WI38 (cell line): ENCODE data around the gene RRP12.
A peak's percentile ranks its signal among the peaks of the same experiment; 100 is the strongest.

Experiments
- H3K4me3 ChIP-seq: 2 replicates; pipeline ENCODE4 v1.5.1; 2011; ENCODE audit warnings: low read depth, mild to moderate bottlenecking, control low read depth, low read length
- TF ChIP-seq, protein P1 (sequence below): IDR thresholded peaks from 2 replicates; pipeline ENCODE4 v1.5.1; 2012; ENCODE audit warnings: low read depth, mild to moderate bottlenecking, control low read depth, low read length

The RRP12 gene

DNA sequence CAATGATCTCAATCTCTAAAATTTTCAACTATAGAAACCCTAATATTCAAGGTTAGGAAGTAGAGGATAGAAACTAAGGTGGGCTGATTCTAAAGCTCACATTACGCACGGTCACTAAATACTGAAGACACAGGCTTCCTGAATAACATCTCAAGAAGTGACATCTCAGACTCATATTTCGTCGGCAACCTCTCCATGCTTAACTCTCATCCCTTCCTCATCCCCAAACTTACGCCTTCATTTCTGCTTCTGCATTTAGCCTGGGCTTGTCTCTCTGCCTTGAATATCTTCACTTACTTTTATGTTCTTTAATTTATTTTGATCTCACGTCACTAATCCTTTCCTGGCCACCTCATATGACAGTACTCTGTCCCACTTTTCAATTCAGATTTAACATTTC lies 34.1 kb upstream of the RRP12 start:
- no peak overlapping the region for H3K4me3 ChIP-seq
- TF ChIP-seq, protein P1, sequence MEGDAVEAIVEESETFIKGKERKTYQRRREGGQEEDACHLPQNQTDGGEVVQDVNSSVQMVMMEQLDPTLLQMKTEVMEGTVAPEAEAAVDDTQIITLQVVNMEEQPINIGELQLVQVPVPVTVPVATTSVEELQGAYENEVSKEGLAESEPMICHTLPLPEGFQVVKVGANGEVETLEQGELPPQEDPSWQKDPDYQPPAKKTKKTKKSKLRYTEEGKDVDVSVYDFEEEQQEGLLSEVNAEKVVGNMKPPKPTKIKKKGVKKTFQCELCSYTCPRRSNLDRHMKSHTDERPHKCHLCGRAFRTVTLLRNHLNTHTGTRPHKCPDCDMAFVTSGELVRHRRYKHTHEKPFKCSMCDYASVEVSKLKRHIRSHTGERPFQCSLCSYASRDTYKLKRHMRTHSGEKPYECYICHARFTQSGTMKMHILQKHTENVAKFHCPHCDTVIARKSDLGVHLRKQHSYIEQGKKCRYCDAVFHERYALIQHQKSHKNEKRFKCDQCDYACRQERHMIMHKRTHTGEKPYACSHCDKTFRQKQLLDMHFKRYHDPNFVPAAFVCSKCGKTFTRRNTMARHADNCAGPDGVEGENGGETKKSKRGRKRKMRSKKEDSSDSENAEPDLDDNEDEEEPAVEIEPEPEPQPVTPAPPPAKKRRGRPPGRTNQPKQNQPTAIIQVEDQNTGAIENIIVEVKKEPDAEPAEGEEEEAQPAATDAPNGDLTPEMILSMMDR: no peak

DNA sequence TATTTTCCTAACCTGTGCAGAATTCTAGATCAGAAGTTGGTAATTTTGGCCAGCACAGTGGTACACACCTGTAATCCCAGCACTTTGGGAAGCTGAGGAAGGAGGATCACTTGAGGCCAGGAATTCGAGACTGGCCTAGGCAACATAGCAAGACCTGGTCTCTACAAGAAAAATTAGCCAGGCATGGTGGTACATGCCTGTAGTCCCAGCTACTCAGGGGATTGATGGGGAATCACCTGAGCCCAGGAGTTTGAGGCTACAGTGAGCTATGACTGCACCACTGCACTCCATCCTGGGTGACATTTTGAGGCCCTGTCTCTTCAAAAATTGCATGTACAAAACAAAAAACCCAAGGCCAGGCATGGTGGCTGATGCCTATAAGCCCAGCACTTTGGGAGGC lies 33.4 kb upstream of the RRP12 start:
- TF ChIP-seq, protein P1: no peak

DNA sequence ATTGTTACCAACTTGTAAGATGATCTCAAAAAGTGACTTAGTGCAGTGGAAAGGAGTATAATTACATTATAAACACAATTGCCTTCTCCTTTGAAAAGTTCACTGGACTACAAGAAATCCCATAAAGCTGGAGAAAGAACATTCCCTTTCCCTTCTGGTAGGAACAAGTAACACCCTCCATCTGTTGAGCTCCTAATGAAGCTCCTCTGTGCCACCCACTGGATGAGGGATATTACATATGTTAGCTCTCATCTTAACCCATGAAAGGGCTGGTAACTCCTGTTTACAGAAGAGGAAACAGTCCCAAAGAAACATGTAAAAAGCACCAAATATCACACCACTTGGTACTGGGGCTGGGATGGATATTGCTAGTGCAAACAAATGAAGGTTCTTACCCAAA lies 32.9 kb upstream of the RRP12 start:
- TF ChIP-seq, protein P1: no peak
- H3K4me3 ChIP-seq: no peak overlapping the region

More for the DNA sequence above, 33.4 kb upstream of the RRP12 start:
- no peak overlapping the region for H3K4me3 ChIP-seq

DNA sequence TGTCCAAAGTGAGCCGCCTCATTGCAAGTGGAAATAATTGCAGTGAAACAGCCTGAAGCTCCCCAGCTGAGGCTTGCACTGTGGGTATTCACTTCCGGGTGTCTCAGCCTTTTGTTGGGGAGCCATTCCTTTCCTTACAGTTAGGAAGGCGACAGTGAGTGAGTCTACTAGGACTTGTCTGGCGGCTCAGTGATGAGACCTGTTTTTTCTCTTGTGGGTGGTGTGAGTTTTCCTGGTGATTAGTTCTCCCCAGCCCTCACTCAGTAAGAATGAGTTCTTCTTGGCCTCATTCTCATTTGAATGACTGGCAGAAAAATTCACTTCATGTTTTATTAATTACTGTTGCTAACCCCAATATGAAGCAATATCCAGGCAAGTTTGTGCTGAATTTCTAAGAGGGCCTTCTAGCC lies 27.4 kb upstream of the RRP12 start:
- peak overlapping the region; percentile 91 for H3K4me3 ChIP-seq
- TF ChIP-seq, protein P1: no peak

DNA sequence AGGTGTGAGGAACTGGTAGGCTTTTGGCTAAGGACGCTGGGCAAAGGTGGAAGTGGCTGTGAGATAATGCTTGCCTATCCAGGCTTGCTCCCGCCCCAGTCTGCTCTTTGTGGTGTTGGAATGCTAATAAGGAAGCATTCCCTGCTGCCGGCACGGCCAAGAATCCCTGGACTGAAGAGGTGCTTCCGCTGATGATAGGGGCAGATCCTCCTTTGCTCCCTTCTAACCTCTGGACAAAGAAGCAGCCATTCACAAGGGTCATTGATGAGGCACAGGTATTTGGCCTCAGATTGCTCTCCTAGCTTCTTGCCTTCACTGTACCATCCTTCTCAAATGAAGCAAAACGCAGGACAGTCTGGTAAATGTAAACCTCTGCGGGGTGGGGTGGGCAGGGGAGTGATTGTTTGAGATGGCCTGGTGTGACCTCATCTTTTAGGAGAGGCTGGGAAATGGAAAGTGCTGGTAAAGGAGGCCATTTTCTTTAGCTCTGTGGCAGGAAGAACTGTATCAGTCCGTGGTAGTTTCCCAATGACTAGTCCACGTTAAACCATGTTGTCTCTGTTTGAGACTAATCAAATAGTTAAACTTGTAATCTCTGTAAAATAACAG lies 26.5 kb upstream of the RRP12 start:
- TF ChIP-seq, protein P1: no peak
- peak overlapping the region; percentile 91 for H3K4me3 ChIP-seq

DNA sequence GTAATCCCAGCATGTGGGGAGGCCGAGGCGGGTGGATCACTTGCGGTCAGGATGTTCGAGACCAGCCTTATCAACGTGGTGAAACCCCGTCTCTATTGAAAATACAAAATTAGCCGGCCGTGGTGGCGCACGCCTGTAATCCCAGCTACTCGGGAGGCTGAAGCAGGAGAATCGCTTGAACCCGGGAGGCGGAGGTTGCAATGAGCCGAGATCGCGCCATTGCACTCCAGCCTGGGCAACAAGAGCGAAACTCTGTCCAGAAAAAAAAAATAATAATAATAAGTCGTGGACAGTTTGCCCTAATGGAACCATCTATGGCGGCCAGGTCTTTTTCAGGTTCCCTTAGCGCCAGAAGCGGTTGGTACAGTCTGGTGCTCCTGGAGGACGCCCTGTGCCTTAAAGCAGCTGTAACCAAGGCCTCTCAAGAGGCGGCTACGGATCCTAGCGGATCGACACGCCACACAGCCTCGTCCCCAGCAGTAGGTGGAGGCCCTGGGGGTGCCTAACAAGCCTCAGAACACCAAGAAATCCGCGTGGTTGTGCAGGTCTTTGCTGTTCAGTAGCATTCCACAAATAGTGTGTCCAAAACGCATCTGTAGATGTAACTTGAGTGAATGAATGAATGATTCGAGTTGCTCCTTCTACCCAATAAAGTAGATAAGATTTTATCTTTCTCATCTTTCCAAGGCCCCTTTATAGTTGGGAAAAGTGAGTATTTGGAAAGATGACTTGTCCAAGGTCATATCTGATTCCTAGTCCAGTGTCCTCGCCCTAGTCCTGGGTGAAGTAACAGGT lies 25.8 kb upstream of the RRP12 start:
- TF ChIP-seq, protein P1: no peak
- peak overlapping the region; percentile 91 for H3K4me3 ChIP-seq
